GM21381 (cell line): ENCODE measurements around the gene LRMDA.

Source experiments
- ATAC-seq: cut with Tn5 transposase; IDR thresholded peaks from one replicate; pipeline ENCODE4 v1.9.1; 2021; ENCODE audit warnings: mild to moderate bottlenecking, moderate library complexity; ENCODE audit not compliant: unreplicated experiment

The LRMDA gene

GRCh38 chr10:75694269-75694668 is 262.8 kb downstream of the LRMDA start:
- no peak for ATAC-seq

- ATAC-seq = no peak
These were observed 263.4 kb downstream of the LRMDA start for GRCh38 chr10:75694790-75695189.

- ATAC-seq = no peak
These were observed 264.6 kb downstream of the LRMDA start for GRCh38 chr10:75695994-75696393.

- ATAC-seq = no peak
These were observed 265.1 kb downstream of the LRMDA start for GRCh38 chr10:75696536-75696935.

- no peak for ATAC-seq
These were observed 271.9 kb downstream of the LRMDA start for GRCh38 chr10:75703191-75703854.

GRCh38 chr10:75705426-75705825 is 274.0 kb downstream of the LRMDA start:
- ATAC-seq = no peak

GRCh38 chr10:75707080-75707840 is 275.8 kb downstream of the LRMDA start:
- no peak for ATAC-seq

GRCh38 chr10:75708060-75708459 is 276.6 kb downstream of the LRMDA start:
- ATAC-seq = no peak

GRCh38 chr10:75709245-75709644 is 277.8 kb downstream of the LRMDA start:
- no peak for ATAC-seq

- ATAC-seq = no peak
These were observed 278.4 kb downstream of the LRMDA start for GRCh38 chr10:75709811-75710210.

- no peak for ATAC-seq
These were observed 280.9 kb downstream of the LRMDA start for GRCh38 chr10:75712242-75712880.

GRCh38 chr10:75716506-75716905 is 285.1 kb downstream of the LRMDA start:
- ATAC-seq = no peak

- ATAC-seq = no peak
These were observed 285.9 kb downstream of the LRMDA start for GRCh38 chr10:75717126-75717916.

GRCh38 chr10:75718991-75719390 is 287.6 kb downstream of the LRMDA start:
- no peak for ATAC-seq

GRCh38 chr10:75720157-75720556 is 288.7 kb downstream of the LRMDA start:
- no peak for ATAC-seq

- no peak for ATAC-seq
These were observed 290.6 kb downstream of the LRMDA start for GRCh38 chr10:75722020-75722419.

- no peak for ATAC-seq
These were observed 291.2 kb downstream of the LRMDA start for GRCh38 chr10:75722609-75723008.

GRCh38 chr10:75723319-75723980 is 292.0 kb downstream of the LRMDA start:
- no peak for ATAC-seq

- no peak for ATAC-seq
These were observed 292.6 kb downstream of the LRMDA start for GRCh38 chr10:75724047-75724446.
